ENCODE measurements around the gene CDC14B.
A peak's percentile ranks its signal among the peaks of the same experiment; 100 is the strongest.
"Not testable (repeated sequence)": the region's sequence is repeated elsewhere in the genome, so short reads cannot be mapped to it uniquely, and the experiment has no call there.

CDC14B gene

DNA sequence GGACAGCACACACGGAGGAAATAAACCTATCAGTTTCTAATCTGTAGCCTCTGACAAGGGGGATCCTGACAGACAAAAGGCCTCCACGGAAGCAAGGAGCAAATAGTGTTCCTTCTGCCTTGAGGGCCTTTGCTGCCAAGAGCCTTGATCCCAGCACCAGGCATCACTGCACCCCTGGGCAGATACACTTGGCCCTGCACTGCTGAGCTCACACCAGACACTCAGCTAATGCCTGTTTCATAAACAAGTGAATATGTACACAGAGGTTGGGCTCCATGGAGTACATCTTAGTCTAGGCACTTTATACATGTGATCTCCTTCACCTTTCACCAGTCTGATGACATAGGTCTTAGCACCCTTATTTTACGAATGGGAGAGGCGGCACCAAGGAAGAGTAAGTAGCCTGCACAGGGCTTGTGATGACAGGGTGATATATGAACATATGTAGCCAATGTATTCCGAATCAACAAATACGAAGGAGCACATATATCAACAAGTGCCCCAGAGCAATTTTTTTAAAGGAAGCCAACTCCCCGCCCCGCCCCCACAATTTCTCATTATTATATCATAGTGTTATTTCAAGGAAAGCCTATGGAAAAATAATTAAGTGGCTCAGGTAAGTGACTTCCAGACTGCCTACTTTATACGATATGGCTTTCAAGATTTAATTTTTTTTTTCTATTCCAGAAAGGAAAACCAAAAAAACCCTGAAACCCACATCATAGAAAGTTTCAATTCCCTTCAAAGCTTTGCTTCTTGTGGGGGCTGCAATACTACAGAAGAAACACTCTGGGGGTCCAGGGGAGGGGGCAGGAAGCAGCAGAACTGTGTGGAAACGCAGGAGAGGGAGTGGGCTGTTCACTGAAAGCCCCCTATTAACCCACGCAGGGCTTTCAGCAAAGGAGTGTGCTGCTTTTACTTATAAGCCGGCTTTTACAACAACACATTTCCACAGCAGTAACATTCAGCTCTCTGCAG, 32.0 kb downstream of the CDC14B start:
- no peak for ATAC-seq
- no peak for DNase-seq

DNA sequence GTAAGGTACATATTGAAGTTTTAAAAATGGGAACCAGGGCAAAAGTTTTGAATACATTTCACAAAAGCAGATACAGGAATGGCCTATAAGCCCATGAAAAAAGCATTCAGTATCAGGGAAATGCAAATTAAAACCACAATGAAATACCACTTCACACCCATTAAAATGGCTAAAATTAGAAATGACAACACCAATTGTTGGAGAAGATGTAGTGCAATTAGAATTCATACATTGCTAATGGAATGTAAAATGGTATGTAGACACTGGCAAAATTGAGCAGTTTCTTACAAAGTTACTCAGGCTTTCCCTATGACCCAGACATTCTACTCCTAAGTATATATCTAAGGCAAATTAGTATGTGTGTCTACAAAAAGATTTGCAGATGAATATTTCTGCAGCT, 34.2 kb downstream of the CDC14B start:
- DNase-seq (no peak), ATAC-seq (no peak)

DNA sequence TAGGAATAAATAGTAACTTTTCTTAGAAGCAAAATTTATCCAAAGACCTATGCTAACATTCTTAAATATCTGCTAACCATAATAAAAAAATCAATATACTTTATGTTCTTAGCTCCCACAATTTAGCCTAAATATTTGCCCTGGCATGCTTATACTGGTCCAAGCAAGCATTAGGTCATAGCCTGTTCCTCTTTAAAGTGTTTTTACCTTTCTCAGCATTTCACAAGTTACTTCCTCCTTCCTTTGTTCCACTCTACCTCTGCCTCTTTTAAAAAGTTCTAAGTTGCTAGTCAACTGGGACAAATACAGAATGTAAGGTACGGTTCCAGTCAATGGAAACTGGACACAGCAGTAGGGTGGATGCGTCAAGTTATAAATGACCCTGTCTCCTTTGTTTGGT, 37.4 kb downstream of the CDC14B start:
- DNase-seq, ATAC-seq: not testable (repeated sequence)

DNA sequence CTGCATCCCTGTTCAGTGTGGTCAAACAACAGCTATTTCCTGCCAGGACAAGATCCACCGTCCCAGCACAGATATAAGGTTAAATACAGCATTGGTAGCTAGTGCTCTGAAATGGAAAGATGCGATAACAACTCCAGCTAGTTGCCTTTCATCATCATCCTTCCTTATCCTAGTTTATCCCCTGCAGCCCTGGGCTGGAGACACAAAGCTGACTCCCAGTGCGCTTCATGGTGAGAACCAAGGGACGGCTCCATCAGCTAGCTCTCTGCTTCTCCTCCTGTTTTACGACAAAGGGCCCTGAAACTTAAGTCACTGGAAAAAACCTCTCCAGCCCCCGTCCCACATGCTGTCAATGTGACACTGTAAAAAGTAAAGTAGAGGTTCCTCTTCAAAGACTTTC, 37.9 kb downstream of the CDC14B start:
- ATAC-seq (no peak), DNase-seq (no peak)

DNA sequence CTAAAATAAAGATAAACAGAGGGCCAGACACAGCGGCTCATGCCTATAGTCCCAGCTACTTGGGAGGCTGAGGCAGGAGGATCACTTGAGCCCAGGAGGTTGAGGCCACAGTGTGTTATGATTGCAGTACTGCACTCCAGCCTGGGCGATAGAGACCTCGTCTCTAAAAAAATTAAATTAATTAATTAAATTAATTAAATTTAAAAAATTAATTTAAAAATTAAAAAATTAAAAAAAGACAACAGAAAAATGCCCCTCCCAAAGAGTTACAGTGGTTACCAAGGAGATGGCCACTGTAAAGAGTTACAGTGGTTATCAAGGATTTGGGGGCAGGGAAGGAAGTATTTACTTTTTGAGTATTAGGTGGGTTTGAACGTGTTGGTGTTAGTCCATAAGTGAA, 38.3 kb downstream of the CDC14B start:
- ATAC-seq (no peak), DNase-seq (no peak)

DNA sequence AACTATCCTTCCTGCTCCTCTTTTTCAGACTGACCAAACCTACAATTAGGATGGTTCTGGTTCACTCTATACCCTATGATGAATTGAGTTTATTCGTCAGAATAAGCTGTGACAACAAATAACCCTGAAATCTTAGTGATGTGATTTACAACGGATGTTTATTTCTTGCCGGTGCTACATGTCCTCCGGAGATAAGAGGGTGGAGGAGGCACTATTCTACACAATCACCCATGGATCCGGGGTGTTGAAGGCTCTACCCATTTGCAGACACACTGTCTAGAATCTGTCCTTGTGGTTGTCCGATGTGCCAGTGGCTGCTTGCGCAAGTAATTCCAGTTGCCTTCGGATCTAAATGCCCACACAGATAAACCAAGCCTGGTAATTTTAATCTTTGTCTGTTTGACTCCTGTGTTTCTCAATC, 44.7 kb downstream of the CDC14B start:
- no peak for ATAC-seq
- no peak for DNase-seq

DNA sequence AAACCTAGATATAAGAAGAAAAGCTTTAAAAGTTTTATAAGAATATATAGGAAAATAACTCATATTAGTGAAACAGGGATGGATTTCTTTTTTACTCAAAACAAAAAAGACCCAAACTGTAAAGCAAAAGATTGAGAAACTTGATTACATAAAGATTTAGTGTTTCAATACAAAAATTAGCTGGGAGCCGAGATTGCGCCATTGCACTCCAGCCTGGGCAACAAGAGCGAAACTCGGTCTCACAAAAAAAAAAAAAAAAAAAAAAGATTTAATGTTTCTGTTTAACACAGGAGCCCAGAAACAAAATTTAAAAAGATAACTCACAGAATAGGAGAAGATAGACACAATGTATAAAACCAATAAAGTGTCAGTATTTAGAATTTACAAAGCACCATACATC, 45.2 kb downstream of the CDC14B start:
- DNase-seq (no peak), ATAC-seq (no peak)

DNA sequence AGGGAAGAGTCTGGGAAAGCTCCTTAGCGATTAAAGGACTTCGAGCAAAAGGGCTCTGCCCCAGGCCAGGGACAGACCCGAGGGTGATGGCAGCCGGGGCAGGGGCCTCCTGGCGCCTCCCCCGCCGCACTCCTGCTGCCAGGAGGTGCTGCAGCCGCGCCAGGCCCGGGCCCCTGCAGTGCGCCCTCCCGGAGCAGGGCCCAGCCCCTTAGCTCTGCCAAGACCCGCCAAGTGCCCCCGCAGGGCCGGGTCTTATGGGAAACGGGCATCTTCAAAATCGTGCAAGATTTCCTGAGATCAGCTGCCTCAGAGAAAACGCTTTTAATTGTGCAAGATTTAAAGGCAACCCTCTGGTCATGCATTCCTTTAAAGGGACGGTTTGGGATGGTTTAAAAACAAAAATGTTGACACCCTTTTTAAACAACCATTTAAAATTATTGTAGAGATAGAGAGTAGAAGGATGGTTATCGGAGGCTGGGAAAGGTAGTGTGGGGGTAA, 52.4 kb downstream of the CDC14B start:
- ATAC-seq (peak; percentile 12), DNase-seq (peak; percentile 27)

DNA sequence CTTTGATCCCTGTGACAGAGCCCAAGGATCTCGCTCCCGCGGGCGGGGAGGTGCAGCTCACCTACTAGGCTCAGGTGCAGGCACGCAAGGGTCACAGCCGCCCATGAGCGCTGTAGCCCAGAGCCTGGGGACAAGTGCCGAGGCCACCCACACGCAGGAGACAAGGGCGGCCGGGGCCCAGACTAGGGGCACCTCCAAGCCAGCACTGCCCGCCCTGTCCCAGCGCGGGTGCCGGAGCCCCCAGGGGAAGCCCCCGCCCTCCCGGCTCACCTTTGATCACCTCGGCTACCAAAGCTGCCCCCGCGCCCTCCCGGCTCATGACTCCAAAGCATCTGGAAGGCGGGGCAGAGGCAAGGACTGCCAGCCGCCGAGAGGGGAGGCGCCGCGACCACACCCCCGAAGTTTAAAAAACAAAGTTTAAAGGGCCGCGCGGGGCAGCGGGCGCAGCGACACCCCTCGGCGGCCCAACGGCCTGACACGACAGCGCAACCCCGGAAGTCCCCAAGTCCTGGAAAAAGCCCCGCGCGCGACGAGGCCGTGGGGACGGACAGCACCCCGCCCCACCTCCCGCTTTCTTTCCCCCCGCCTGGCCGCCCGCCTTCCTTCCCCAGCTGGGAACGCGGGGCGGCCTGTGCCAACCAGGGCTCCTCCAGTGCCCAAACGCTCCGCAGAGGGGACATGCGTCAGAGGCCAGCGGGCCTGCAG, 53.0 kb downstream of the CDC14B start:
- peak; percentile 88 for ATAC-seq
- peak; percentile 77 for DNase-seq

DNA sequence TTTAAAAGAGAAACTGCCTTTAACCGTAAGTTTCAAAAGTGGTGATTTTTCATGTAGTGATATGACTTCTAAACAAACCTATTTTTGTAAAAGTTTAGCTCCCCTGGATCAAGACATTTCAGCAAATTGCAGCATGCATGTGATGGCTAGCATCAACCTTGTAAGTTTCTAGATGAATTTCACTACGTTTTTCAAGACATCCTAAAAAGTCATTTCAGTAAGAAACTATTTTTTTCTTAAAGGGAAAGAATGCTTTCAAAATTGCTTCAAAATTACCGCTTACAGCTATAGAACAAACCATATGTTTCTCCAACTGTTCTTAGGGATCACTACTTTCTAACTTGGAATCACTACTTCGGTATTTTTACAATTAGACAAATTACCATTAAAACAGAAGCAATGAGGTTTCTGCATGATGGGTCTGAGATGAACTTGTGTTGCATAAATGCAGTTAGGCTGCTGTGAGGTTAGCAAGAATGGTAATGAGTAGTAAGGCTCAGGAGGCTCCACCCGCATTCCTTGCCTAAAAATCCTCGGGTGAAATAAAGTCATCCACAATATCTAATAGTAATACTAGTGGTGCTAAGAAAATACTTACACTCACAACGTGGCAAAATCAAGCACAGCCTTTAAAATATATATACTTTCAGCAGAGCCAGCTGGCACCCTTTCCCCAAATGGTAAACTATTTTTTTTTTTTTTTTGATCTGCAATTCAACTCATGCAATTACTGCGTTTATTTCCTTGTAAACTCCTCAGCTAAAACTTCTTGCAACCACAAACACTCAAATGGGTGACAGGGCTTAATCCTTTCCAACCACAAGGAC, 53.8 kb downstream of the CDC14B start:
- no peak for DNase-seq

DNA sequence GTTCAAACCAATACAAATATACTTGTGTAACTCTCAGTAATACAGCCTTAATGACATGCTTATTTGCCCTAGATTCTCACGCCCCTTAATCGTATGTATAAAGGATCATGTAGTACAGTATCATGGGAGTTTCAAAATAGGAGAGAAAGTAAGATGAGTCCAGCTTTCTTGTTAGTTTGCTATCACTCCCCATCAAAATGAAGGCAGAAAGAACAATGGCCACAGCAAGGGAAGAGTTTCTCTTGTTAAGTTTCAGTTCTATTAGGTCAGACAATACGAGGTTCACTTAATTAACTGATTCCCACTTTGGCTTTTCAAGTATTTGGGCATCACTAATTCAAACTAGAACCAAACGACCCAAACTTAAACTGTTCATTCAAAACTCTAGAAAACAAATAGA, 55.4 kb downstream of the CDC14B start:
- no peak for ATAC-seq
- DNase-seq: no peak

More for the DNA sequence above, 53.8 kb downstream of the CDC14B start:
- ATAC-seq: no peak

DNA sequence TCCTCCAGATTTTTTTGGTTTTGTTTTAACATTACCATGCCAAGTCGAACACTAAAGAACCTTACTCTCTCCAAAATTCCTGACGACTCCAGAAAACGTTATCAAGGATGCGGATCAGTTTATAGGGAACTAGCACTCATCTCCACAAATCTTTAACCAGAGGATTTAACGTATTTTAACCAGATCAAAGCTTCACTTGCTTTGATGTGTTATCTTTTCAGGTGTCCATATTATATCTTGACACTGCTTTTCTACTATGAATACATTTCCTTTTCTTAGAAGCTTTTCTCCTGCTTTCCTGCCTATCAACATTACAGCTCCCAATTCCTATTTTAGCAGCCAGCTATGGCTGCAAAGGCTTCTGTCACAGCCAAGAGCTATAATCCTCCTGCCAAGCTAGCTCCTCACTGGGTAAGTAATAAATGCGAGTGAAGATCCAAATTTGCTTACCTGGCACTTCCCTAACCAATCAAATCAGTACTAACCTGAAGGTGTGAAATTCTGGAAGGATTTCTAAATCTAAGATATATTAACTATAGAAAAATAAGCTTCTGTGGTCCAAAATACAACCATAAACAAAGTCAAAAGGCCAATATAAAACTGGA, 60.2 kb downstream of the CDC14B start:
- ATAC-seq (no peak), DNase-seq (no peak)

DNA sequence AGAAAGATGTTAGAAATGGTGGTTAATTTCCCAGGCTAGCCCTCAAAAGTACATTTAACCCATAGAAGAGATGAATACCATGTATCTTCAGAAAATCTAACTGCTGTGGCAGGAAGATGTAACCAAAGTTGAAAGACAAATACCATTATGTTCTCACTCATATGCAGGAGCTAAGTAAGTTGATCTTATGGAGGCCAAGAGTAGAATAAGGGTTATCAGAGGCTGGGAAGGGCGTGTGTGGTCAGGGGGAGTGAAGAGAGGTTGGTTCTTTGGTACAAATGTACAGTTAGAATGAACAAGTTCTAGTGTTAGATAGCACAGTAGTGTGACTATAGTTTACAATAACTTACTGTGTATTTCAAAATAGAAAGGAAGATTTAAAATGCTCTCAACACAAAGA, 61.7 kb downstream of the CDC14B start:
- DNase-seq (no peak), ATAC-seq (no peak)

DNA sequence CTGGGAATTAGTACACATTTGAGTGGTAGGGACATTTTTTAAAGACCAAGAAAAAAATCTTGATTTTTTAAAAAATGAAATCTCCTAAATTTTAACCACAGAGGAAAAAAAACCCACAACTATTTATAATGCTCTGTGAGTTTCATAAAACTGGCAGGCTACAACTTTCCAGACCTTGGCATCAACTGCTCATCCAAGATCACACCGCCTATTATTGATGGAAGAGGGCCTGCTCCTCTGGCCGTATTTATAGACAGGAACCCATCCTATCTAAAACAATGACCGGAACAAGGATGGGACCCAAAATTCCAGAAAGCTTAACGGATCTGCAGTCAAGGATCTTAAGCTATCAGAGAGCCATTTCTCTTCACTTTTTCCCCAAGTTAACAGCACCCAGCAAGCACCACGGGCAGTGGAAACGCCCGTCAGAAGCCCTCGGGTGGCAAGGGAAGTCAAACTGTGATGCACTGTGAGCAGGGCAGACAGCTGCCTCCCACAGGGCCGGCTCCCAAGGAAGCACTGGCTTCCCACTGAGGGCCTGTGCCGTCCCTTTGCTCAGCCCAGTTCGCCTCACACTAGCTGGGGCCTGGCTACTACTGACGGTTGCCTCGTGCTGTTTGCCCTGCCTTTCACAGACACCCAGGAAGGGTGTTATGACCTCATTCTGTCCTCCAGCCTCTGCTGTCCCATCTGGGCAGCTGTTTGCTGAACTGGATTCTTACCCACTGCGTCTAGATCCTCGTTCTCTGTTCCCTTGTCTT, 62.8 kb downstream of the CDC14B start:
- no peak for ATAC-seq
- no peak for DNase-seq

DNA sequence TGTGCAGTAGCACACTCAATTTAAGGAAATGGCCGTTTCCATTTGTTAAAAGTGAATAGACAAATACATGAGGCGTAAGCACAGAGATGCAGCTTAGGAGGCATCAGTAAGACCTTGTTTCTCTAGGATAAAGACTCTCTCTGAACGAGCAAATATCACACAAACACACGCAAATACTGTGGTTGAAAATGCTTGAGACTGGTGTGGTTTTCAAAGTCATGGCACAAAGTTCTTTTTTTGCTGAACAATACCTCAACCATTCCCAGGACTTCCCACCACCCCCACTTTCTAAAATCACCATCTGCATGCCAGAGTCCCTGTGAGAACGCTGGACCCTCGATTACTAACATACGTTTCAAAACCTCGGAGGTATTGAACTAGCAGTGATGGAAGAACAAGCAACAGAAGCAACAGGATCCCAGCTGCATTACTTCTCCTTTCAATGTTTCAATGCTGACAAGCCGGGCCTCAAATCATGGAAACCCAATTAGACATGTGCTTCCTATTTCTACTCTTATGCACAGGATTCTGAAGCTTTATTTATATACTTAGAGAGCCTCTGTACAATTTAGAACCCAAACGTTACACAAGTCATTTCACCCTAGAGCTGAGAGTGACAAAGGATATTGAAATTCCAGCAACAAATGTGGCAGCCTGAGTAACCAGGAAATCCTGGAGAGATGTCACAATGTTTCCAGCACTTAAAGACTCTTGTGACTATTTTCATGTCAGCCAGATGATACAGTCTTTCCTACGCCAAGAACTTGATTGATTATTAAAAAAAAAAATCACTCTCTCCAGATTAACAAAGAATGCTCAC, 63.9 kb downstream of the CDC14B start:
- ATAC-seq: no peak
- DNase-seq: no peak

DNA sequence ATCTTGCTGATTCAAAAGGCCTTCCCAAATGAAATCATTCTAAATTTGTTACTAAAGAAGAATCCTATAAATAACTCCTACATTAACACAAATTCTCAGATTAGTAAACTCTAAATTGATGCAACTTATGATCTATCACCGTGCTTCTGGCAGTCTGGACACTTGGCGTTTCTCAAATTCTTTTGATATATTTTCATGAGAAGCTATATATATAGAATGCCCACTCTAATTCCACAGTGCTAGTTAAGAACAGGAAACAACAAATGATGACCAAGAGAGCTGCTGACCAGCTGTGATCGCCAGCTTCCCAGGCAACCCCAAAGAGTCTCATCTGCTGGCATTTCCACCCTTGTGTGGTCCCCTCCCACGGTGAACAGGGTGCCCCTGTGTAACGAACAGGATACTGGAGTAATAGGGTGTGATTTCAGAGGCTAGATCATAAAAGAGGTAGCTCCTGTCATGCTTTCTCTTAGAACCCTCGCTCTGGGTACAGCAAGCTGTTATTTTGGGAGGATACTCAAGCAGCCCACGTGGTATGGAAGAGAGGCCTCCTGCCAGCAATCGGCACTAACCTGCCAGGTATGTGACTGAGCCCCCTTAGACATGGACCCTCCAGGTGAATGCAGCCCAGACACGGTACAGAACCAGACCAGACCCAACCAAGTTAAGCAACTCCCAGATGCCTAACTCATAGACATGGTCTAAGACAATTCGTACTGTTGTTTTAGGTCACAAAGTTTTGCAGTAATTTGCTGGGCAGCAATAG, 64.7 kb downstream of the CDC14B start:
- ATAC-seq: no peak
- DNase-seq: no peak

DNA sequence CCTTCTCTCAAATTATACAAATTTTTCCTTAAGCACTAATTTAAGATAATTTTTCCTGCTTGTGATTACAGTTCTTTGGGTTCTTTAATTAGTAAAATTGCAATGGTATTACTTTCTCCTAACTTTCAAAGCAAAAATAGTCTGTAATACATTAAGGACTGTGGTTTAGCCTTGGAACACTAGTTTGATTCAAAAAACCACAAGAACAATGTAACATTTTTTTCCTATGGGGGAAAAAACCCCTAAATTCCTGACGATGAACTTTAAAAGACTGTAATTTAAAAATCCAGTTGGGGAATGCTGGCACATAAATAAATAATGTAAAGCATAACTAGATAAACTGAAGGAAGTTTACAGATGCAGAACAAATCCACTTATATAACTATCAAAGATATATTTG, 65.3 kb downstream of the CDC14B start:
- ATAC-seq (no peak), DNase-seq (no peak)

DNA sequence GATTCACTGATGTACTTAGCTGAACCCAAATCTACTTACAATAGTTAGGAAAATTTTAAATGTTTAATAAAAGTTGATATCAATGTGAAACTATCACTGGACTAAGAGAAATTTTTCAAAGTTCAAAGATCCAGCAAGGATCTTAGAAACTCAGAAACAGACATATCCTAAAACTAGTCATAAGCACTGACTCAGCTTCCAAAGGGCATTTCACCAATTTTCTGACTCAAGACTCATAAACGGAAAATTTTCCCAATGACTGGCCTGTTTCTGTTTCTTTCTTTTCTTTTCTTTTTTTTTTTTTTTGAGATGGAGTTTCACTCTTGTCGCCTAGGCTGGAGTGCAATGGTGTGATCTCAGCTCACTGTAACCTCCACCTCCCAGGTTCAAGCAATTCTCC, 66.6 kb downstream of the CDC14B start:
- DNase-seq (no peak), ATAC-seq (peak; percentile 41)

DNA sequence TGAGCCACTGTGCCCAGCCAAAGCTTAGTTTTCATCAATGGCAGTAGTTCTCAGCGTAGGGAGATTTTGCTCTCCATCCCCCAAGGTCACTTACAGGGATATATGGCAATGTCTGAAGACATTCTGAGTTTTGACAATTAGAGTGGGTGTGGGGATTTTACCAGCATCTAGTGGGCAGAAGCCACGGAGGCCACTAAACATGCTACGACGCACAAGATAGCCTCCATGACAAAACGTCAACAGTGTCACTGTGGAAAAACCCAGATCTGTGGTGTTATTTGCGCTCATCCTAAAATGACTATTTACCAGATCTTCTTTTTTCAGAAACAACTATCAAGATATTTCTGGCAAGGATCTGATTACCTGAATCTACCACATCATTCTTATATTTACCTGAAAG, 68.2 kb downstream of the CDC14B start:
- DNase-seq (peak; percentile 24), ATAC-seq (no peak)

Measured in stimulated activated naive CD8-positive, alpha-beta T cell treated with anti-CD3 and anti-CD28 coated beads, Interleukin-15, Interleukin-2, amounts not matched to agents 100 U/mL and 50 U/mL, for 24 hours (primary cell).